ENCODE data around the gene E2F6. TPM values are rescaled to one million over a fixed set of nuclear protein-coding genes. Genes with fewer than 3 reads are reported as not detected.
A peak's percentile ranks its signal among the peaks of the same experiment; 100 is the strongest.

Gene E2F6
- total and polyA plus RNA-seq, 2 of the 8 experiments (the other 6 are each of a cell fraction or from before 2014, with no cell fraction given), result 8.3 to 14.9 TPM

GRCh38 chr2:11419781-11420180 is 46.2 kb downstream of the E2F6 start:
- H3K79me2 ChIP-seq (ENCODE audit: control insufficient read depth in 1 of 2, insufficient read depth in 2 of 2, low read length in 2 of 2), result no peaks in the 10 kb centered on the region
- no peaks in the 10 kb centered on the region for H4K20me1 ChIP-seq (replicated peaks in 1 of 2; ENCODE audit: control insufficient read depth in 1 of 2, insufficient read depth in 2 of 2, low read length in 2 of 2)
- no peak overlapping the region for H2BK120ac ChIP-seq (replicated peaks; ENCODE audit: low read depth, low read length)
- no peak overlapping the region for H3K27ac ChIP-seq (ENCODE audit: low read depth, low read length)
- no peak overlapping the region for H3K4ac ChIP-seq (replicated peaks; ENCODE audit: insufficient read length, low read depth, low read length)
- WGBS, 2 experiments (ENCODE audit: extremely low coverage in 1 of 2, insufficient coverage in 1 of 2, insufficient read length in 1 of 2, insufficient replicate concordance in 2 of 2, low coverage in 1 of 2, low lambda C conversion rate in 2 of 2, missing lambda C conversion rate in 1 of 2), result 83% methylated on average over 8 of the region's 8 CpGs; no CpG with 5 or more reads in 1 of the 2 experiments
- no peak overlapping the region for H2BK5ac ChIP-seq (ENCODE audit: low read depth, low read length)
- H4K5ac ChIP-seq (ENCODE audit: insufficient read length, low read depth, low read length), result no peak overlapping the region
- no peak overlapping the region for H3K14ac ChIP-seq (ENCODE audit: insufficient read length)
- no peak overlapping the region for H3K23ac ChIP-seq (ENCODE audit: insufficient read length)
- H3K36me3 ChIP-seq (ENCODE audit: control insufficient read depth in 2 of 4, insufficient read depth in 4 of 4, low read length in 3 of 4), result no peaks in the 10 kb centered on the region
- H3K23me2 ChIP-seq (ENCODE audit: low read depth, low read length), result no peaks in the 10 kb centered on the region
- H3K4me3 ChIP-seq (ENCODE audit: extremely low read depth in 1 of 4, insufficient read depth in 2 of 4, low read depth in 3 of 4, low read length in 4 of 4), result no peak overlapping the region
- H2AK5ac ChIP-seq (ENCODE audit: low read depth, low read length), result no peak overlapping the region
- H3K18ac ChIP-seq (ENCODE audit: extremely low read depth, low read length), result no peak overlapping the region
- no peak overlapping the region for H3K9ac ChIP-seq (replicated peaks in 1 of 4; ENCODE audit: extremely low read depth in 1 of 4, low read depth in 3 of 4, low read length in 3 of 4)
- H2BK12ac ChIP-seq (ENCODE audit: low read depth, low read length), result no peak overlapping the region
- H3K4me1 ChIP-seq (replicated peaks in 1 of 4; ENCODE audit: control insufficient read depth in 3 of 4, insufficient read depth in 4 of 4, low read length in 3 of 4), result no peaks in the 10 kb centered on the region
- POLR2A ChIA-PET (ENCODE audit: partially characterized antibody), result no interaction called here
- FAIRE-seq (no peak), DNase-seq (ENCODE audit: low read depth in 1 of 2, low spot score in 2 of 2) (no peak)
- H4K91ac ChIP-seq (replicated peaks; ENCODE audit: insufficient read length, low read length), result no peak overlapping the region
- CTCF ChIA-PET (ENCODE audit: partially characterized antibody), result interaction anchor here (0.7 to 5.0 kb wide), 5 partner anchors 8 to 287 kb away, joined by 3 to 18 read pairs (median 4); a partner anchor contains a TSS
- H3K56ac ChIP-seq (replicated peaks; ENCODE audit: insufficient read length, low read depth, low read length), result no peak overlapping the region
- H4K8ac ChIP-seq (ENCODE audit: extremely low read depth, insufficient read depth, low read length), result no peak overlapping the region
- no peak overlapping the region for H2AFZ ChIP-seq (ENCODE audit: low read length)
- no peak overlapping the region for H2BK15ac ChIP-seq (ENCODE audit: low read length)
- no peaks in the 10 kb centered on the region; a peak in 2 of 7 replicates for H3K27me3 ChIP-seq (replicated peaks in 1 of 4; ENCODE audit: control insufficient read depth in 3 of 4, extremely low read depth in 1 of 4, insufficient read depth in 3 of 4, low read length in 3 of 4)
- H3K9me3 ChIP-seq (ENCODE audit: insufficient read depth in 2 of 2, low read depth in 1 of 2, low read length in 1 of 2), result peaks cover 15 to 21% of the 10 kb centered on the region in 2 experiments
- H3K4me2 ChIP-seq (ENCODE audit: insufficient read depth in 1 of 2, low read depth in 2 of 2, low read length in 2 of 2), result no peak overlapping the region
- TF ChIP-seq BACH1 (IDR thresholded peaks at IDR 0.05; ENCODE audit: low read length) (no peak), NRF1 (IDR thresholded peaks at IDR 0.05; ENCODE audit: low read depth, low read length) (no peak), FOSL1 (IDR thresholded peaks at IDR 0.05; ENCODE audit: insufficient read depth, low read depth, low read length) (no peak), SAP30 (IDR thresholded peaks at IDR 0.05; ENCODE audit: insufficient read depth, insufficient replicate concordance, low read length) (no peak), ZNF274 (IDR thresholded peaks at IDR 0.05; ENCODE audit: borderline replicate concordance, extremely low read depth, low read length) (no peak), CHD1 (IDR thresholded peaks at IDR 0.05; ENCODE audit: low read depth, low read length) (no peak), POU5F1 (IDR thresholded peaks at IDR 0.05; ENCODE audit: low read depth, low read length) (no peak), POLR2AphosphoS5 (IDR thresholded peaks at IDR 0.05; ENCODE audit: low read depth, low read length) (no peak), GABPA (IDR thresholded peaks at IDR 0.05; ENCODE audit: borderline replicate concordance, insufficient read depth, low read length) (no peak), CBX5 (IDR thresholded peaks at IDR 0.05; ENCODE audit: low read depth, low read length) (no peak), MAX (IDR thresholded peaks at IDR 0.05) (no peak), POLR2A (IDR thresholded peaks at IDR 0.05; ENCODE audit: control extremely low read depth in 1 of 2, low read depth in 2 of 2, low read length in 2 of 2) (no peak), TCF12 (IDR thresholded peaks at IDR 0.05; ENCODE audit: low read depth, low read length) (no peak)
- H3K79me1 ChIP-seq (ENCODE audit: low read depth, low read length), result no peaks in the 10 kb centered on the region
- 0 out of 2 replicates have a peak overlapping the region, but pooled peaks have one; percentile 13 for H2BK20ac ChIP-seq (ENCODE audit: low read length)

Data from H1 (cell line).